GM21825 (cell line): ENCODE data around the gene FAF1.

Source experiments
- ATAC-seq: cut with Tn5 transposase; IDR thresholded peaks from one replicate; pipeline ENCODE4 v1.9.1; 2021; ENCODE audit warnings: mild to moderate bottlenecking, moderate library complexity; ENCODE audit not compliant: unreplicated experiment

Gene FAF1

DNA sequence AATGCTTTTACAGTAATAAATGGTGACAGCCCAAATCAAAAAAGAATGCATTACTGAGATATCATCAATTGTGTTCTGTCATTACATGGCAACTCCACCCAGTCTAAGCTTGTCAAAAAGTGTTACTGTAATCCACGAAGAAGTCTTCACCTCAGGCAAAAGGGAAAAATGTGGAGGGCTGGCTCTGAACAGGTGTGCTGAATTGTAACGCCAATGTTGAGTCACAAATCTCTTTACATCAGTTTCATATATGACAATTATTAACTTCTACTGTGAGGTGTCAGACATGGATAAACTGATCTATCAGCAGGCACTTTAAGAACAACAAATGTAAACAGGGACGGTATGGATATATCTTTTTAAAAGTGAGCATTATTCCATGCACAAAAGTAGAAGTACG, 438.4 kb downstream of the FAF1 start:
- ATAC-seq: no peak

DNA sequence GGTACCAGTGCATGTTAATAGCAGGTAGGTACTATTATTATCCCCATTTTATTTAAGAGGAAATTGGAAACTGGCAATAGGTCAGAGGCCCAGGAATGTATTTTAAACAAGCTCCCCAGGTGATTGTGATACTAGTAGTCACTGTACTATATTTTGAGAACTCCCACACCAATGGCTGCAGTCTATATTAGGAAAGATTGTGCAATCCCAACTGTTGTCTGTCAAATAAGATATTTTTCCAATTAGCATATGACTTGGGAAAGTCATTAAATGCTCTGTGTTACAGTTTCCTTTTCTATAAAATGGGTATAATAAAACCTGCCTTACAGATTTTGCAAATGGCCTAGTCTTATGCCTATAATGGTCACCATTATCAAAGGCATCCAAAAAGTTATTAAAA, 442.6 kb downstream of the FAF1 start:
- no peak for ATAC-seq

DNA sequence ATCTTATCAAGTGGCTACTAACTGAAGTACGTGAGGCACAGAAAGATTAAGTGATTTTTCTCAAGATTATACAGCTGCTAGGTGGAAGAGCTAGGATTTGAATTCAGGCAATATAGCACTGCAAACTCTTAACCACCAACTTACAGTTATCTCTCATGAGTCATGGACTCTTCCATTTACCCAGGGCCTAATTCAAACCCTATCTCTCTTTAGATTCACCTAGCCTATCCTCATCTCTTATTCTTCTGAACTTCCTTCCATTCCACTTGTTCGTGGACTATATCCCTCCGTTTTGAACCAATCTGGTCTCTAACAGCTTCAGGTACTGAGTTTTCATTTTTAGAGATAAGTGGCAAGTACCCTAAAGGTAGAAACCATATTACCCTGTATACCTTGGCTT, 444.0 kb downstream of the FAF1 start:
- no peak for ATAC-seq

DNA sequence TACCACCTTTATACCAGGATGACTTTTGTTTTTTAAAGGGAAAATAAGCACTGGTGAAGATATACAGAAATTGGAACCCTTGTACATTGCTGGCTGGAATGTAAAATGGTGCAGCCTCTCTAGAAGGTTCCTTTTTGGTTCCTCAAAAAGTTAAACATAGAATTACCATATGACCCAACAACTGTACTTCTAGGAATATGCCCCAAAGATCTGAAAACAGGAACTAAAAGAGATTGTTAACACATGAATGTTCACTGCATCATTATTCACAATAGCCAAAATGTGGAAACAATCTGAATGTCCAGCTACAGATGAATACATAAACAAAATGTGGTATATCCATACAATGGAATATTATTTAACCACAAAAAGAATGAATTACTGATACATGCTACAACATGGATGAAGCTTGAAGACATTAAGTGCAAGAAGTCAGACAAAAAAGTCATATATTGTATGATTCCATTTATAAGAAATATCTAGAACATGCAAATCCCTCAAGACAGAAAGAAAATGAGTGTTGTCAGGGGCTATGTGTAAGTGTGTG, 452.0 kb downstream of the FAF1 start:
- no peak for ATAC-seq

DNA sequence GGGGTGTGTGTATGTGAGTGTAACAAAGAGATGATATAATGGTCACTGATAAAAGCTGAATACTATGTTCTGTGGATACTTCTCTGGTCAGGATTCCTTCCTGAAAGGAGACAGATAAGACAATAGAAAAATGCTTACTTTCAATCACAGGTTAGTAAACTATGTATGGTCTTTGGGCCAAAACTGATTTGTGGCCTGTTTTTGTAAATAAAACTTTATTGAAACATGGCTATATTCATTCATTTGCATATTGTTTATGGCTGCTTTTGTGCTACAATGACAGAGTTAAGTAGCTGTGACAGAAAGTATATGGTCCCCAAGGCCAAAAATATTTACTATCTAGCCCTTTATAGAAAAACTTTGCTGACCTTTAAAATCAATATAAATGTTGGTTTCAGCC, 454.6 kb downstream of the FAF1 start:
- no peak for ATAC-seq

- no peak for ATAC-seq
Measured at GRCh38 chr1:50503515-50503914, 456.6 kb downstream of the FAF1 start.

GRCh38 chr1:50502147-50502546, 457.9 kb downstream of the FAF1 start:
- ATAC-seq: no peak

- no peak for ATAC-seq
Measured at GRCh38 chr1:50497007-50497406, 463.1 kb downstream of the FAF1 start.

- ATAC-seq: no peak
Measured at GRCh38 chr1:50493710-50494109, 466.4 kb downstream of the FAF1 start.

DNA sequence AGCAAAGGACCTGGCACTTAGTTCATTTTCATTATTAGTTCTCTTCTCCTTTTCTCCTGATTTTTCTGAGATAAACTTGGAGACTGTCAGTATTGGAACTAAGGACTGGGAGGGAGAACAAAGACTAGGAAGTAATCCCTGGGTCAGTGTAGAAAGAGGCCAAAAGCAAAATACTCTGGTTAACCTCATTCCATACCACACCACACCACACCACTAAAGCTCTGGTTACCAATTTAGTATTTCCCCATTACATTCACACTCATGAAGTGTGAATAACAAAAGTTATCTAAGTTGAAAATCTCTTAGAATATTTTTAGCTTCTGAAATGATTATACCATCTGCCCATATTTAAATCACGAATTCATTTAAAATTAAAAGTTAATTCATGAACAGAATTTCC, 467.9 kb downstream of the FAF1 start:
- no peak for ATAC-seq

DNA sequence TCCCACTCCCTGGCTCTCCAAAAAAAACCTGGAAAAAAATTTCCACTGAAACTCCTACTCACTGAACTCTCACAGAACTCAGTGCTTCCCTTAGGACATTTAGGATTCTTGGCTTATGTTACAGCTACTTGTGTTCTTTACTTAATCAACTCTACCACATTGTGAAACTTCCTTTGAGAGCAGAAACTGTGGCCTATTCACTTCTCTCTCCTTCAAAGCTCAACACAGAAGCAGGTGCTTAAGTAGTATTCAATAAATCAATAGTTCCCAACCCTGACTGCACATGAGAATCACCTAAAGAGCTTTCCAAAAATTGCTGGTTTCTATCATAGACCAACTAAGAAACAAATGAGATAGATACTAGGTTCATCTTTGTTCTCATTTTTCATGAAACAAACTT, 468.9 kb downstream of the FAF1 start:
- no peak for ATAC-seq

GRCh38 chr1:50490640-50491039, 469.4 kb downstream of the FAF1 start:
- ATAC-seq: no peak

- no peak for ATAC-seq
Measured at GRCh38 chr1:50488876-50489275, 471.2 kb downstream of the FAF1 start.

GRCh38 chr1:50488356-50488755, 471.7 kb downstream of the FAF1 start:
- no peak for ATAC-seq

DNA sequence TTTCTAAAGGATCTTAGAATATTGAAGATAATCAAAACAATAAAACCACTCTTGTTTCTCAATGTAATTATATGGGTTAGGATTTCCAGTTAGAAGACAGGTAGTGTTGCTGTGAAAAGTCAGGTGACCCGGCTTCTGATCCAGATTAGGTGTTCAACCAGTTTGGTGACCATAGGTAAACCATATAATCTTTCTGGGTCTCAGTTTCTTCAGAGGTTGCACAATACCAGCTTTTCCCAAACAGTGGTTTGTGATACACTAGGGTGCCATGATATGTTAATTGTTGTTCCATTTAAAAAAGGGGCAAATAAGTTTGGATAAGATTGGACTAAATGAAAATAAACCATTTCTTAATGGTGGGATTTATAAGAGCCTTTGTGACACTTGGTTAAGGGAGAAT, 472.3 kb downstream of the FAF1 start:
- ATAC-seq: no peak

DNA sequence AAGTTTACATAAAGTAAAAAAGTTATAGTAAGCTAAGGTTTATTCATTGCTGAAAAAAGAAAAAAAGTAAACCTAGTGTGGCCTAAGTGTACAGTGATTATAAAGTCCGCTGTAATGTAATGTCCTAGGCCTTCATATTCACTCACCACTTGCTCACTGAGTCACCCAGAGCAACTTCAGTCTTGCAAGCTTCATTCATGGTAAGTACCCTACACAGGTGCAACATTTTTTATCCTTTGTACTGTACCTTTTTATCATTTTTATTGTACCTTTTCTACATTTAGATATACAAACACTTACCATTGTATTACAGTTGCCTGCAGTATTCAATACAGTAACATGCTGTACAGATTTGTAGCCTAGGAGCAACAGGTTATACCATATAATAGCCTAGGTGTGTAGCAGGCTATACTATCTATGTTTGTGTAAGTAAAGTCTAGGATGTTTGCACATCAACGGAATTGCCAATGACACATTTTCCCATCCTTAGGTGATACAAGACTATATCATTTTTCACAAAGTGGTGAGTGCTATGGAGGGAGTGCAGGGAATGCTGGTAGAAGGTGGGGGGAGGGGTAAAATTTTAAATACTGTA, 478.8 kb downstream of the FAF1 start:
- no peak for ATAC-seq

DNA sequence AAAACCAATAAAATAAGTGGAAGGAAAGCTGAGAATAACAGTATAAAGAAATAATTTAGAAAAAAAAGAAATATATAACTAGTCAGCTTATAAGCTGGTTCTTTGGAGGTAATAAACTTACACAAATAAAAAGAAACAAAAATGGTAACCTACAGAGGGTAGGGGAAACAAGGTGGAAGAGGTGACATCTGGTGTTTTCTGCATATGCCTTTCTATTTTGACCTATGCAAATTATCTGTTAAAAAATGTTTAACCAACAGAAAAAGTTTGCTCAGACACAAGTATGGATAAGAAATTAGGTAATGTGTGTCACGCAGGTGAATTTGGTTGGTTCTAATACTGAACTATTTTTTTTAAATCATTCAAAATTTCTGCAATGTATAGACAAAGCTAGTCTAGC, 483.3 kb downstream of the FAF1 start:
- no peak for ATAC-seq

DNA sequence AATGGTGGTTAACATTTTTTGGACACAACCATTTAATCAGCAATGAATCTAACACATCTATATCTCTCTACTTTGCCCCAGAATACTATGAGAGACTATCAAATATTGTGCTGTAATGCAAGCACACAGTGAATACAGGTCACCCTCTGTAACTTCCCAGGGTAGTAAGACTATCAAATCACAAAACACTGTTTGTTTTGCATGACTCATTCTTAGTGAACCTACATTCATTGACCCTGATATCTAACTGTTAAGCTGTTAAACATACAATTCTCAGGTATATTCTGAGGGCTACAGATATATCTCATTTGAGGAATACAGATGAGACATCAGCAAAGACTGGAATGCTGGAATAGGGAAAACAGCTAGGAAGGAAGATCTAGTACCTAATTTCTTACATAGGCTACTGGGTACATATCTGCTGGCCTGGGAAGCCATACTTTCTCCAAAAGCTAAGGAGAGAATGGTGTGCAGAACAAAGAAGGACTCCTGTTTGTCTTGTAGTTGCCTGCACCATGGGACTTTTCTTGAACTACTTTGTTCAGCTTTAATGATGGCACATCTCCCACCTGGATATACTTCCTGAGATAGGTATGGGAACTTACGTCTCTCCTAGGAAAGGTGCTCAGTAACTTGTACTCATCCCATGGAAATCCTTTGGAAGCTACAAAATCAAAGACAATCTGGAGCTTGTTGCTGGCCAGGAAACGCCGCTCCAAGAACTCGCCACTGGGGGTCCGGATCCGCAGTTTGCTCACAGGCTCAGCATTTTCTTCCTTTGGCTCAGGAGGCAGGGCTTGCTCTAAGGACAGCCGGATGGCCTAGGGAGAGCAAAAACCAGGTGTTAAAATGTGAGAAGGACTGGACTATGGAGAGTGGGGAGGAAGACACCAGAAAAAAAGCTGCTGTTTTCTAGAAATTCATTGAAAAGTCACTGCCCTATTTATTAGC, 484.9 kb downstream of the FAF1 start:
- ATAC-seq: no peak

- ATAC-seq: no peak
Measured at GRCh38 chr1:50473513-50473912, 486.6 kb downstream of the FAF1 start.

- ATAC-seq: no peak
Measured at GRCh38 chr1:50471967-50472366, 488.1 kb downstream of the FAF1 start.

- ATAC-seq: no peak
Measured at GRCh38 chr1:50462964-50463363, 497.1 kb downstream of the FAF1 start.

DNA sequence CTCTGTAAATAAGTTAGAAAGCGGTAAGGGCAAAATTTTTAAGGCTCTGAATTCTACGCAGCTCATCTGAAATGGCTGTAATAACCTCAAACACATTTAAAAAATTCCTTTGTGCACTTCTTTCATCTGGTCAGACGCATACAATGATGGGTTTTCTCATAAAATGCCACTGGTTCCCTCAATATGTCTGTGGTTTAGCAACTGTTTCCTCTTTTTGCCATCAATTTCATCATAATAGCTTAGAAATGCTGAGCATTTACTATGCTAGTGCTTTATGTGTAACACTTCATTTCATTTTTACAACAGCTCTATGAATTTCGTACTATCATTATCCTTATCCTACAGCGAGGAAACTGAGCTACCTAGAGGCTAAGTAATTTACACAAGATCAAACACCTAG, 501.6 kb downstream of the FAF1 start:
- ATAC-seq: no peak
